Thyroid gland (tissue), 4 donors: ENCODE measurements around the gene FKBP2. TPM values are rescaled to one million over a fixed set of nuclear protein-coding genes. Genes with fewer than 3 reads are reported as not detected.

Source experiments
- DNase-seq, 2 donors: peaks; one replicate each; pipeline ENCODE4 v3.0.0-alpha.2; 2019
- H3K27ac ChIP-seq, 3 donors: fragments of 200-600 bp; sonication (generic); 1 replicate in 2 of 3; 2 replicates in 1 of 3; pipeline ENCODE4 v1.5.1; 2016 to 2019; ENCODE audit warnings: mild to moderate bottlenecking in 1 of 3, moderate library complexity in 1 of 3
- H3K27me3 ChIP-seq: fragments of 200-600 bp; sonication (generic); one replicate; pipeline ENCODE4 v1.5.1; 2019
- H3K36me3 ChIP-seq, 2 donors: fragments of 200-600 bp; sonication (generic); one replicate each; pipeline ENCODE4 v1.5.1; 2016 to 2019
- H3K4me1 ChIP-seq, 2 donors: fragments of 200-600 bp; sonication (generic); one replicate each; pipeline ENCODE4 v1.5.1; 2017 to 2019
- H3K4me3 ChIP-seq, 3 donors: fragments of 200-600 bp; sonication (generic); replicated peaks in 1 of 3; 1 replicate in 2 of 3; 2 replicates in 1 of 3; pipeline ENCODE4 v1.5.1; 2016; ENCODE audit warnings: mild to moderate bottlenecking in 1 of 3
- H3K9me3 ChIP-seq: fragments of 200-600 bp; sonication (generic); one replicate; pipeline ENCODE4 v1.5.1; 2017
- POLR2A ChIP-seq, 2 donors: fragments of 450-650 bp; IDR thresholded peaks; one replicate each; pipeline ENCODE4 v1.6.1; 2017; ENCODE audit warnings: antibody characterized with exemption in 2 of 2, mild to moderate bottlenecking in 2 of 2, moderate library complexity in 1 of 2
- WGBS, 2 donors: methylation state at CpG; one replicate each; pipeline ENCODE4 v1.1.5; 2017; 5-methylcytosine and 5-hydroxymethylcytosine counted together
- intact Hi-C: fragments of 100-400 bp; cut with DNase I; formaldehyde crosslinking; loops from one replicate; pipeline ENCODE4 v1.15.1; 2023
- total RNA-seq, 4 donors: library from RNA; depleted of rRNA; stranded (reverse); fragments of >200 nt; gene quantifications; one replicate each; pipeline ENCODE4 v1.2.3, GENCODE V29; 2016
- TF ChIP-seq, protein P1 (sequence below), 6 experiments: fragments of 200-600 bp in 3 of 6; fragments of 450-650 bp in 3 of 6; sonication (generic) in 3 of 6; IDR thresholded peaks; one replicate each; pipeline ENCODE4 v1.5.1; 2016 to 2019; ENCODE audit warnings: antibody characterized with exemption in 6 of 6, mild to moderate bottlenecking in 2 of 6, inconsistent platforms in 1 of 6, moderate library complexity in 1 of 6

Gene FKBP2
- total RNA-seq, 4 donors from 2014 or later, result 107 to 271 (median 196) TPM

DNA sequence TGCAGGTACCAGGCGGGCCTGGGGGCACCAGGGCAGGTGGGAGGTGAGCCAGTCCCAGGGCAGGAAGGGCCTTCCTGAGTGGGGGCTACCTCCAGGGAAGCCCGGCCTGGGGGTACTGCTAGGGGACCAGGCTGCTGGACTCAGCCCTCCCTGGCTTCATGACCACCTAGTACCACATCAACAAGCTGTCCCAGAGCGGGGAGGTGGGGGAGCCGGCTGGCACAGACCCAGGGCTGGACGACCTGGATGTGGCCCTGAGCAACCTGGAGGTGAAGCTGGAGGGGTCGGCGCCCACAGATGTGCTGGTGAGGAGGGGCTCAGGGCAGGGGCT is 21.6 kb upstream of the FKBP2 start:
- H3K27ac ChIP-seq, result no peak overlapping the region
- 93 to 96% methylated on average over 3 to 7 of the region's 7 CpGs for WGBS, 2 donors
- no peaks in the 10 kb centered on the region for H3K9me3 ChIP-seq
- TF ChIP-seq, protein P1, sequence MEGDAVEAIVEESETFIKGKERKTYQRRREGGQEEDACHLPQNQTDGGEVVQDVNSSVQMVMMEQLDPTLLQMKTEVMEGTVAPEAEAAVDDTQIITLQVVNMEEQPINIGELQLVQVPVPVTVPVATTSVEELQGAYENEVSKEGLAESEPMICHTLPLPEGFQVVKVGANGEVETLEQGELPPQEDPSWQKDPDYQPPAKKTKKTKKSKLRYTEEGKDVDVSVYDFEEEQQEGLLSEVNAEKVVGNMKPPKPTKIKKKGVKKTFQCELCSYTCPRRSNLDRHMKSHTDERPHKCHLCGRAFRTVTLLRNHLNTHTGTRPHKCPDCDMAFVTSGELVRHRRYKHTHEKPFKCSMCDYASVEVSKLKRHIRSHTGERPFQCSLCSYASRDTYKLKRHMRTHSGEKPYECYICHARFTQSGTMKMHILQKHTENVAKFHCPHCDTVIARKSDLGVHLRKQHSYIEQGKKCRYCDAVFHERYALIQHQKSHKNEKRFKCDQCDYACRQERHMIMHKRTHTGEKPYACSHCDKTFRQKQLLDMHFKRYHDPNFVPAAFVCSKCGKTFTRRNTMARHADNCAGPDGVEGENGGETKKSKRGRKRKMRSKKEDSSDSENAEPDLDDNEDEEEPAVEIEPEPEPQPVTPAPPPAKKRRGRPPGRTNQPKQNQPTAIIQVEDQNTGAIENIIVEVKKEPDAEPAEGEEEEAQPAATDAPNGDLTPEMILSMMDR (IDR thresholded peaks at IDR 0.05), result no peak
- TF ChIP-seq POLR2A (IDR thresholded peaks at IDR 0.05), result no peak
- intact Hi-C loops, result no loop called here
- DNase-seq, result no peak
- H3K27me3 ChIP-seq, result no peaks in the 10 kb centered on the region
- no peak overlapping the region for H3K4me3 ChIP-seq
- H3K4me1 ChIP-seq, result no peaks in the 10 kb centered on the region
- peaks cover 0 to 7% of the 10 kb centered on the region in 2 donors for H3K36me3 ChIP-seq

DNA sequence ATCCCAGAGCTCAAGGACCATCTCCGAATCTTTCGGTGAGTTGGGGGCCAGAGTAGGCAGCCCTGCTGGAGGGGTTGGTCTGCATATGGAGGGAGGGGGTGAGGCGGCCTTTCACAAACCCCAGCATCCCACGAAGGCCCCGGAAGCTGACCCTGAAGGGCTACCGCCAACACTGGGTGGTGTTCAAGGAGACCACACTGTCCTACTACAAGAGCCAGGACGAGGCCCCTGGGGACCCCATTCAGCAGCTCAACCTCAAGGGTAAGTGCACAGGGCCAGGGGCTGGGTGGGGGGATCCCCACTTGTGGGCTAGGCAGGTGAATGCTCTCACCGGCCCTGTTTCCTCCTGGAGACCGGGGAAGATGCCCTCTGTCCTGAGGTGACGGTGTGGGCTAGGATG is 21.1 kb upstream of the FKBP2 start:
- no peak overlapping the region for H3K27ac ChIP-seq
- intact Hi-C loops, result no loop called here
- no peaks in the 10 kb centered on the region for H3K9me3 ChIP-seq
- no peak overlapping the region for H3K4me3 ChIP-seq
- no peaks in the 10 kb centered on the region for H3K4me1 ChIP-seq
- 95% methylated on average over 3 to 8 of the region's 10 CpGs for WGBS, 2 donors
- peaks cover 0 to 7% of the 10 kb centered on the region in 2 donors for H3K36me3 ChIP-seq
- no peak for DNase-seq
- no peak for TF ChIP-seq POLR2A (IDR thresholded peaks at IDR 0.05)
- TF ChIP-seq, protein P1 (IDR thresholded peaks at IDR 0.05), result no peak
- H3K27me3 ChIP-seq, result no peaks in the 10 kb centered on the region

DNA sequence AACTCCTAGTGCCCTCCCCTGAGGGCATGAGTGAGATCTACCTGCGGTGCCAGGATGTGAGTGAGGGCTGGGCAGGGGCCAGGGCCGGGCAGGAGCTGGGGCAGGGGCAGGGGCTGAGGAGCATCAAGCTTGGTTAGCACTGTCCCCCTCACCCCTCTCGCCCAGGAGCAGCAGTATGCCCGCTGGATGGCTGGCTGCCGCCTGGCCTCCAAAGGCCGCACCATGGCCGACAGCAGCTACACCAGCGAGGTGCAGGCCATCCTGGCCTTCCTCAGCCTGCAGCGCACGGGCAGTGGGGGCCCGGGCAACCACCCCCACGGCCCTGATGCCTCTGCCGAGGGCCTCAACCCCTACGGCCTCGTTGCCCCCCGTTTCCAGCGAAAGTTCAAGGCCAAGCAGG is 20.6 kb upstream of the FKBP2 start:
- Histone ChIP-seq H3K9me3 (no peaks in the 10 kb centered on the region), H3K36me3 (peaks cover 0 to 7% of the 10 kb centered on the region in 2 donors), H3K27ac (no peak overlapping the region), H3K4me1 (peaks cover 4% of the 10 kb centered on the region in 2 donors), H3K4me3 (no peak overlapping the region), H3K27me3 (no peaks in the 10 kb centered on the region)
- intact Hi-C loops, result no loop called here
- TF ChIP-seq, protein P1 (IDR thresholded peaks at IDR 0.05), result no peak
- TF ChIP-seq POLR2A (IDR thresholded peaks at IDR 0.05), result no peak
- WGBS, 2 donors, result 90 to 100% methylated on average over 1 to 4 of the region's 17 CpGs
- no peak for DNase-seq

DNA sequence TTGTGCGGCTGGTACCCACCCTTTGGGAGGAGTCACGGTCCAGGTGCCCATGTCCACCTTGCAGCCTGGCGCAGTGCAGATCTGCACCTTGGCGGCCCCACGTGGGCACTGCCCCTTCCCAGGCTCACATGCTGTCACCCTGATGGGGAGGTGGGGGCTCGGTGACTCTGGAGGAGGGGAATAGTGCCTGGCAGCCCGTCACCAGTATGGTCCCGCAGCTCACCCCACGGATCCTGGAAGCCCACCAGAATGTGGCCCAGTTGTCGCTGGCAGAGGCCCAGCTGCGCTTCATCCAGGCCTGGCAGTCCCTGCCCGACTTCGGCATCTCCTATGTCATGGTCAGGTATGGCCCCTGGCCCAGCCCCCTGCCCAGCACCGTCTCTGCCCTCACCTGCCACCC is 20.1 kb upstream of the FKBP2 start:
- TF ChIP-seq, protein P1 (IDR thresholded peaks at IDR 0.05), result no peak
- no peak for TF ChIP-seq POLR2A (IDR thresholded peaks at IDR 0.05)
- H3K4me3 ChIP-seq, result no peak overlapping the region
- peaks cover 7 to 9% of the 10 kb centered on the region in 2 donors for H3K4me1 ChIP-seq
- intact Hi-C loops, result no loop called here
- no peak for DNase-seq
- no peak overlapping the region for H3K27ac ChIP-seq
- 89 to 100% methylated on average over 6 to 9 of the region's 14 CpGs for WGBS, 2 donors
- no peaks in the 10 kb centered on the region for H3K27me3 ChIP-seq
- peaks cover 0 to 7% of the 10 kb centered on the region in 2 donors for H3K36me3 ChIP-seq
- no peaks in the 10 kb centered on the region for H3K9me3 ChIP-seq

DNA sequence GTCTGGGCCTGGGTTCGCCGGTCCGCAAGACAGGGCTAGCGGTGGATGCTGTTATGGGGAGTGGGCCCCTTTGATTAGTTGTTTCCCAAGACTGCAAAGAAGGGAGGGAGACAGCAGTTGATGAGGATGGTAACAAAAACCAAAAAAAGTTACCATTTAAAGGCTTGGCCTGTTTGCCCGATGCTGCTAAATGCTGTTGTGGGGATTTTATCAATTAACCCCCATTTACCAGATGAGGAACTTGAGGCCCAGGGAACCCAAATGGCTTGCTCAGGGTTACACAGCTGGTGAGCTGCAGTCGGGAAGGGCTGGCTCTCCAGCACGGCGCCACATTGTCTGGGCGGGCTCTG is 18.3 kb upstream of the FKBP2 start:
- WGBS, 2 donors, result 67 to 80% methylated on average over 8 to 9 of the region's 9 CpGs
- TF ChIP-seq, protein P1 (IDR thresholded peaks at IDR 0.05), result no peak
- no peak for TF ChIP-seq POLR2A (IDR thresholded peaks at IDR 0.05)
- no peak overlapping the region for H3K27ac ChIP-seq

More for the DNA sequence above, 18.3 kb upstream of the FKBP2 start:
- intact Hi-C loops, result no loop called here
- DNase-seq, result no peak
- H3K4me3 ChIP-seq, result no peak overlapping the region
- H3K4me1 ChIP-seq, result peaks cover 18 to 21% of the 10 kb centered on the region in 2 donors
- H3K9me3 ChIP-seq, result no peaks in the 10 kb centered on the region
- peaks cover 0 to 7% of the 10 kb centered on the region in 2 donors for H3K36me3 ChIP-seq
- no peaks in the 10 kb centered on the region for H3K27me3 ChIP-seq
